NCI-H82 (cell line): ENCODE data around the gene MTHFD1L.
A peak's percentile ranks its signal among the peaks of the same experiment; 100 is the strongest.

Experiments used
- DNase-seq: peaks from one replicate; lab custom pipeline; 2025; lab: John Stamatoyannopoulos, UW

The MTHFD1L gene

DNA sequence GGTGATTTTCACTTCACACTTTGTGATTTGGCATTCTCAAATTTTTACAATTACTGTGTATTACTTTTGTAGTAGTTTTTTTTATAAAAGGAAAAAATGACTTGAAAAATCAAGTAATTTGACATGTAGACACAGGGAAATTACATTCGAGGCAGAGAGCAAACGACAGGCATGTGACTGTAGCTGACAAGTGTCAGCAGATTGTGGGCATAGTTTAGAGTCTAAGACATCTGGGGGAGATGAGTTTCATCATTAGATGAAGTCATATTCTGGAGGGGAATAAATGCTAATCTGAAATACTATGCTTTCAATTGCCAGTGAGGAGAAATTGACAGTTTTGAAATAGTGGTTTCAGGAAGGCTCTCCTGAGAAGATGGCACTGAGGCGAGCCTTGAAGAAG lies 126.0 kb downstream of the MTHFD1L start:
- DNase-seq = no peak

DNA sequence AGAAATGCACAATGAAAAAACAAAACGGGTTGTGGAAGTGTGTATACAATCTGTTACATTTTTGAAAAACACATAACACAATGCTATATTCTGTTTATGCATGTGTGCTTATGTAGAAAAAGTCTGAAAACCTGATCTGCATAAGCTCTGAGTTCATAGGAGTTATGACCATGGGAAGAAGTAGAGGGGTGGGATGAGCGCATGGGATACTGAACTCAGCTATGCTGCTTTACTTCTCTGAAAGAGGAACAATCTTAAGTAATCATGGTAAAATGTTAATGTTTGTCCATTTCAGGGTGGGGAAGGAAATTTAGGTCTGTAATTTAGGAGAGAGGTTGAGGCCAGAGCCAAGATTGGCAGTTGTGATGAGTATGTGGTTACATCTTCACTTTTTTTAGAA lies 126.8 kb downstream of the MTHFD1L start:
- no peak for DNase-seq

- DNase-seq = no peak
Observed at GRCh38 chr6:150992703-150993102, 127.2 kb downstream of the MTHFD1L start.

- no peak for DNase-seq
Observed at GRCh38 chr6:150993253-150993652, 127.8 kb downstream of the MTHFD1L start.

DNA sequence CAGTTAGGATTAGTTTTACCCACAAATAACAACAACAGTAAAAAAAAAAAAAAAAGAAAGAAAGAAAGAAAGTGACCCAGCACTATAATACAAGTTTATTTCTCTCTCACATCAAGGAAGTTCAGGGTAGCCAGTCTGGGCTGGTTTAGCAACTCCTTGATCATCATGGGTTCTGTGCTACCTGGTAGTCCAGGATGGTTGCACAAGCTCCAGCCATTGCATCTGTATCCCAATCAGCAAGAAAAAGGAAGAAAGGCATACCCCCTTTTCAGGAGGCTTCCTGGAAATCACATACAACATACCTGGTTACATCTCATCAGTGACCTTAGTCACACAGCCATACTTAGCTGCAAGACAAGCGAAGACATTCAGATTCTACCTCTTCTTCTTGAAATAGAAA lies 128.5 kb downstream of the MTHFD1L start:
- no peak for DNase-seq

- DNase-seq = no peak
Observed at GRCh38 chr6:150996968-150997367, 131.5 kb downstream of the MTHFD1L start.

DNA sequence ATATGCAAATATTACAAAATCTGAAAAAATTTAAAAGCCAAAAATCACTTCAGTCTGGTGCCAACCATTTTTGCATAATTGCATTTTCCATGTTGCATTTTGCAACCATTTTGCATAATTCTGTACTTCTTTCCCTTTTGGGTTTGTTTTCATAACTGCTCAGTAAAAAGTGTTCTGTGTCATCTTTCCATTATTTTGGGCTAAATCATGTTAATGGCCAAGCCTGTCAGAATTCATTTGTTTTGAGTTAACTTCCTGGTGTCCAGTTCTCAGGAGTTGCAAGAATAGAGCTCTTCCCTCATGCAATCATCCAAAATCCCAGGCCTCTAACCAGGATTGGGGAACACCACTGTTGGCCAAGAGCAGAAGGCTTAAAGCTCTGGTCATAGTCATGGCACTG lies 133.6 kb downstream of the MTHFD1L start:
- DNase-seq = no peak

- no peak for DNase-seq
Observed at GRCh38 chr6:150999576-150999975, 134.1 kb downstream of the MTHFD1L start.

DNA sequence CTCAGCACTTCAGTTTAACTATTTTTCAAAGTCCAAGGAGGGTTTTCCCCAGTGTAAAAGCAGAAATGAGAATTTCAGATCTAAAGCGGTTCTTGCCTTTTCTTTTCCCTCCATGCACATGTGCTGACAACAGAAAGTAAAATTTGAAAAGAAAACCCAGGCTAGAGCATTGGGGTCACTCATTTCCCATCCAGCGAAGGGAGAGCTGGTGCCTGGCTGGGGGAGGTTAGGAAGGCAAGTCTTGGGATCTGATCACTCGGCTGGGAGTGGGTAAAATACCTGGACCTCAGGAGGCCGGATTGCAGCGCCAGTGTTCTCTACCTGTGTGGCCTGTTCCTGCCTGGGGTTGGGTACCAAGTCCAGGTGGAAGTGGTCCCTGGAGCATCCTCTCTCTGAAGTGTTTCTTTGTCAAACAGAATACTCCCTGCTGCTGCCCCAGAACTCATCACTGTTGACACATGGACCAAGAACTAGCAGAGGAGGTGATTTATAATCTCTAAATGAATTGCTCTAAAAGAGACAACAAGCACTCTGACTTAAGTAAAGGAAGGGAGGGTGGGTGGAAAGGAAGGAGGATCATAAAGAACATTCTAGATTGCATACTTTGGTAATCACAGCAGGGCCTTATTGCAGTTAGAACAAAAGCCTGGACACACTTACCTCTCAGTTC lies 136.0 kb downstream of the MTHFD1L start:
- DNase-seq = no peak

DNA sequence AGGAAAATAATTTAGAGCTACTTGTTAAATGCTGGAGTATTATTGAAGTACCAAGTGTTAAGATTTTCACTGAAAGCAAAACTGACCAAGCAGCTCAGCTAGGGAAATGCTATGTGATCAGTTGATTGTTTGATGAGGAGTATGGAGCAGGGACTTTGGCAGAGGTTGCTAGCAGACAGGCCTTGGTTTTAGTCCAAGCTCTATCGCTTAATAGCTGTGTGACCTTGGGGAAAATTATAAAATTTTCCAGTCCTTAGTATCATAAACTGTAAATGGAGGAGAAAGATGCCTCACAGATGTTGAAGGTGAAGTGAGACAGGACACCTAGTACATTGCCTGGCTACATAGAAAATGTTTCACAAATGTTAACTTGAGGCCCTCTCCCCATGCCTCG lies 136.6 kb downstream of the MTHFD1L start:
- no peak for DNase-seq

DNA sequence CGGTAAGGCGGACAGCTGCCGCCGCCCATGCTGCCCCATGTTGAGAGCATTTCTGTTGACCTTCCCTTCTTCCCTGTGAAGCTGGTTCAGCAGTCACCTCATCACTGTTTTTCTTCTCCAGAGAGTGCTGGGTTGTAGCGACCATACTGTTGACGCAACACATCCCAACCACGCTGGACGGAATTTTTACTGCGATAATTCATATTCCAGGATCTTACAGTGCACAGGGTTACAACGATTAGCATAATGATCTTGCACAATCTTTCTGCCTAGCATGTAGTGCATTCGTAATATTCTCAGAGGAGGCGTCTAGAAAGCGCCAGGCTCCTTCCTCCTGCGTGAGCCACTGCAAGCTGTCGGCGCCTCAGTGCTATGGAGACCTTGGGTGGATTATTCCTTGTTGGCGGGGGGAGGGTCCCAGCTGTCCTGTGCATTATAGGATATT lies 137.0 kb downstream of the MTHFD1L start:
- DNase-seq = peak; percentile 39

DNA sequence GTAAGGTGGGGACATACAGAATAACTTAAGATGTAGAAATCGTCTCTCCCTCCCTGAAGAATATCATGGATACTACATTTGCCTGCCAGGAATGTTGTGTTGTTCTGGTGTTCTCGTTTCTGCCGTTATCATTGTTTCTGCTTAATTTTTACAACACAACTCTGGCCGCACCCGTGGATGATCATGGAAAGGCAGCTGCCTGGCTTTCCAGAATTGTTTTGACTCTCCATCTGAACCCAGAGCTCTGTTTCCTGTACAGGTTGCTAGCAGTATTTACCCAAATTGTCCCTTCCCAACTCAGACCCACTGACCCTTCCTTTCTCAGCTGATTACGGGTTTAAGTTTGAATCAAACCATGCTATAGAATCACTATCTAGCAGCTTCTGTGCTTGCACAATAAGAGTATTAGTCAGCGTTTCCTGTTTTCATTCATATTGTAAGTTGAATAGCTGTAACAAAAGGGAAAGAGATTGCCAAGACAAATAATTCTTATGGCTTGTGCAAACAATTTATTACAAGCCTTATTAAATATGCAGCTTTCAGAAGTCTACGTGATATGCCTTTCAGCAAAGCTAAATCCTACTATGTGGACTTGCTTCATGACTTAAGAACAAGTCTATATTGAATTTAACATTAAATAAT lies 139.0 kb downstream of the MTHFD1L start:
- no peak for DNase-seq

GRCh38 chr6:151005164-151005563 lies 139.7 kb downstream of the MTHFD1L start:
- DNase-seq = no peak

- no peak for DNase-seq
Observed at GRCh38 chr6:151005896-151006632, 140.6 kb downstream of the MTHFD1L start.

DNA sequence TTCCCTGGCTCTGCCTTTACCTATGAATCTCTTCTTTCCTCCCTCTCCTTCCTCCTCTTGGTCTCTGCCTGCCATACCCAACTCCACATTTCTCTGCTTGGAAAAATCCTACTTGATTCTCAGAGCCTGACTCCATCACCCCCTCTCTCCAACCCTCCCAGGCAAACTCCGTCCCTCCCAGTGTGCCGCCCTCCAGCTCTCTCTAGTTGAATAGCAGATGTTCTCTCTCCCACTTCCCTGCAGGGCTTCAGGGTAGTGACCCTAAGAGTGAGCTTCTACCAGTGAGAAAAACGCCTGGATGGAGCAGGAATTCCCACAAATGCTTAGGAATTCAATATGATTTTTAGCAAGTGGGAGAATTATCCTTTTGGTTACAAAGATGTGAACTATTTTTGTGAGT lies 141.6 kb downstream of the MTHFD1L start:
- no peak for DNase-seq

DNA sequence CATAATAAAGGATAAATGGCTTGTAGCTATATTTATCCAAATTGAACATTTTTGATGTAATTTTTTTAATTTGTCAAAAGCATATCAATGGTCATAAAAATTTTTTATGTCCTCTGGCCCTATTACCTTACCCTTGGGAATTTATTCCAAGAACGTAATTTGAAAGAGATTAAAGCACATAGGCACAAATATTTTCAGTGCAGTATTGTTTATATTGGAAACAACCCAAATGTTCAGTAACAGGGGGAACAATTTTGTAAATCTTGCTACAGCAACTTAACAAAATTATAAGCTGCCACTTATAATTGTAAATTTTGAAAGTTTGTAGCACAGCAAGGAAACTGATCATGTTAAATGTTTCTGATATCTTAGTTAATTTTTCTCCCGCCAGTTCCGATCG lies 142.4 kb downstream of the MTHFD1L start:
- no peak for DNase-seq

DNA sequence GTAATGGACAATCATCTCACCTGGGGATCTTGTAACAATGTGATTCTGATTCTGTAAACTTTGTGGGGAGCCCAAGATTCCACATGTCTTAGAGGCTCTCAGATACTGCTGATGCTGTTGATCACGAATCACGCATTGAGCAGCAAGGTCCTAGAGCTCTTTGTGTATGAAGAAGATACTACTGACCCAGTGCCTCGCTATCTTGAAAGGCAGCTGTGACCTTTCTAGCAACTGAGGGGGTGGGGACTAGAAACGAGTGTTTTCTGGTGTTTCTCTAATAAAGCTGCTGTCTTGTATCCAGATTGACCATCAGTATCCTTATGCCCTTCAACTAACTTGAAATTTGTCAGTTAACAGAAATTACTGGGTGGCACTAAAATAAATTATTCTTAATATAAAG lies 142.9 kb downstream of the MTHFD1L start:
- no peak for DNase-seq

GRCh38 chr6:151009576-151009975 lies 144.1 kb downstream of the MTHFD1L start:
- DNase-seq = no peak

- DNase-seq = peak; percentile 17
Observed at GRCh38 chr6:151010071-151010470, 144.6 kb downstream of the MTHFD1L start.

GRCh38 chr6:151012321-151013294 lies 147.1 kb downstream of the MTHFD1L start:
- DNase-seq = no peak

DNA sequence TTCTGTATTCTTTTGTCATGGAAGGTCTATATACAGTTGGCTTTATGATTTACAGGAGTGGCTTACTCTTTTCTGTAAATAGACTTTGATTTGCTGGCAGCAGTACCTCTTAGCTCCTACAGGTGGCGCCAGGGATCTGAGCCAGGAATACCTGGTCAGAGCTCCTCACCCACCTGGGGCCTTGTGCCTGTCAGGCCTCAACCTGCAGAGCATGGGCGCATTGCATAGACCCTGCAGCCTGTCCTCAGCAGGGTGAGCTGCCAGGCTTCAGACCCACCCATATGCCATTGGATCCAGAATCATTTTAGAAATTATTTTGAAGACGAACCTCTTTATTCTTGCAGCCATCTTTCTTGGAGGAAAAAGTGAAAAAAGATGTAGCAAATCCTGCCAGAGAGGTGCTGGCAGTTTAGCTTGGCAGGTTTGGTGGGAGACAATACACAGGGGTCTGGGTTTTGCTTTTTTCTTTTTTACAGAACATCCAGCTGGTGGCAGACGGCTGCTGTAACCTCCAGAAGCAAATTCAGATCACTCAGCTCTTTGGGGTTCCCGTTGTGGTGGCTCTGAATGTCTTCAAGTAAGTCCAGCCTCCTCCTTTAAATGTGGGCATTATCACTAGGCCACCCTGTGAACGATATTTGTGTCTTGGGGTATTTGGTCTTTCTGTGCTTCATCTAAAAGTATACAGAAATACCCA lies 149.1 kb downstream of the MTHFD1L start:
- peak; percentile 81 for DNase-seq
